AG08396 (cell line): ENCODE measurements around the gene TXNDC11.
"Not testable (repeated sequence)": the region's sequence is repeated elsewhere in the genome, so short reads cannot be mapped to it uniquely, and the experiment has no call there.

ENCODE experiments used
- DNase-seq: peaks from one replicate; pipeline ENCODE4 v3.0.0; 2012; ENCODE audit warnings: low spot score, mixed read lengths

The TXNDC11 gene, protein sequence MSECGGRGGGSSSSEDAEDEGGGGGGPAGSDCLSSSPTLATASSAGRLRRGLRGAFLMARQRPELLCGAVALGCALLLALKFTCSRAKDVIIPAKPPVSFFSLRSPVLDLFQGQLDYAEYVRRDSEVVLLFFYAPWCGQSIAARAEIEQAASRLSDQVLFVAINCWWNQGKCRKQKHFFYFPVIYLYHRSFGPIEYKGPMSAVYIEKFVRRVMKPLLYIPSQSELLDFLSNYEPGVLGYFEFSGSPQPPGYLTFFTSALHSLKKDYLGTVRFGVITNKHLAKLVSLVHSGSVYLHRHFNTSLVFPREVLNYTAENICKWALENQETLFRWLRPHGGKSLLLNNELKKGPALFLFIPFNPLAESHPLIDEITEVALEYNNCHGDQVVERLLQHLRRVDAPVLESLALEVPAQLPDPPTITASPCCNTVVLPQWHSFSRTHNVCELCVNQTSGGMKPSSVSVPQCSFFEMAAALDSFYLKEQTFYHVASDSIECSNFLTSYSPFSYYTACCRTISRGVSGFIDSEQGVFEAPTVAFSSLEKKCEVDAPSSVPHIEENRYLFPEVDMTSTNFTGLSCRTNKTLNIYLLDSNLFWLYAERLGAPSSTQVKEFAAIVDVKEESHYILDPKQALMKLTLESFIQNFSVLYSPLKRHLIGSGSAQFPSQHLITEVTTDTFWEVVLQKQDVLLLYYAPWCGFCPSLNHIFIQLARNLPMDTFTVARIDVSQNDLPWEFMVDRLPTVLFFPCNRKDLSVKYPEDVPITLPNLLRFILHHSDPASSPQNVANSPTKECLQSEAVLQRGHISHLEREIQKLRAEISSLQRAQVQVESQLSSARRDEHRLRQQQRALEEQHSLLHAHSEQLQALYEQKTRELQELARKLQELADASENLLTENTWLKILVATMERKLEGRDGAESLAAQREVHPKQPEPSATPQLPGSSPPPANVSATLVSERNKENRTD

DNA sequence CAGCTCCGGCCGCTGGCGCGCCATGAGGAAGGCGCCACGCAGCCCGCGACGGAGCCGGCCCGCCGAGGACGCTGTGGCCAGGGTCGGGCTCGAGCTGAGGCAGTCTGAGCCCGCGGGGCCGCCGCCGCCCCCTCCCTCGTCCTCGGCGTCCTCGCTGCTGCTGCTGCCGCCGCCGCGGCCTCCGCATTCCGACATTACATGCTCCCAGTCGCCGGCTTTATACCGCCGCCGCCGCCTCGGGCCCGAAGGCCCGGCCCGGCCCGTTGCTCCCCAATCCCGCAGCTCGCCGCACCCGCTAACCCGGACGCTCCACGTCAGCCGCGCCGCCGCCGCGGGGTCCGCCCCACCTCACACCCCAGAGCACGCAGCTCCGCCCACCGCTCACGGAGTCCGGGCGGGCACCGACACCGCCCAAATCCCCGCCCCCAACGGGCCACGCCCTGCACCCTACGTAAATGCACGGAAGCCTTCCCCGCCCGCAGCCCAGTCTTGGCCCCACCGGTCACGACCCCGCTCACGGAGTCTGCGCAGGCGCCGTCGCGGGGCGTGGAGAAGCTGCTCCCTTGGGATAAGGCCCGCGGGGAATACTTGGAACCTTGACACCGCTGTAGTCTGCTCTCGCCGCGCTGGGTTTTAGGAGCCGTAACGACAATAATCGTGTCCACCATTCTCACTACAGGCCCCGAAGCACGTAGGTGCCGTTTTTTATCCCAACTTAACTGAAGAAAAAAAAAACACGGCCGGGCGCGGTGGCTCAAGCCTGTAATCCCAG is at the start of gene TXNDC11:
TXNDC11 (minus strand) TSS at position 322 of the 772 bp plus-strand sequence; CDS start at position 195, 127 bp downstream.
- DNase-seq = peak; percentile 98

DNA sequence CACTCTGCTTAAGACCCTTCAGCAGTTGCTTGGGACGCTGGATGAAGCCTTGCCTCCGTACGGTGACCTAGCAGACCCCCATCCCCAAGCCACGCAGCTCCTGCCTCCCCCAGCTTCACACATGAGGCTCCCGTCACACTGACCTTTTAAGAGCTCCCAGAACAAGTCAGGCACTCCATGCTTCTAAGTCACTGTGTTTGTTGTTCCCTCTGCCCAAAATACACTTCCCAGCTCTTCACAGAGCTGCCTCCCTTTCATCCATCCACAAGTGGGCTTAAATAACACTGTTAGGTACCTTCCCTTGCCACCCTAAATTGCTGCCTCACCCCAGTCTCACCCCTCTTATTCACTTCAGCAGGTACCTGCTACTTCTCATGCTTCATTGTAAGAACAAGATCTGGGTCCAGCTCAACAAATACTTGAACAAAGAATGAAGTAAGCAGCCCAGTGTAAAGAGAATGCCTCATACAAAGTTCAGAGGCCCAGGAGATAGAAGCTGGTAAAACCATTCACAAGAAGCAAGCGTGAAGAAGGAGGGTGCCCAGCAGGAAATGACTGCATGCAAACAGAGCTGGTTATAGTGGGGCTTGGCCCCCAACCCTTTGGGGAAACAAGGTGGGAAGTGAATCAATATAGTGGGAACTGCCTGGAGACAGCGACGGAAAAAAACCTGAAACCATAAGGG is 48.6 kb upstream of the TXNDC11 start:
- DNase-seq = no peak

DNA sequence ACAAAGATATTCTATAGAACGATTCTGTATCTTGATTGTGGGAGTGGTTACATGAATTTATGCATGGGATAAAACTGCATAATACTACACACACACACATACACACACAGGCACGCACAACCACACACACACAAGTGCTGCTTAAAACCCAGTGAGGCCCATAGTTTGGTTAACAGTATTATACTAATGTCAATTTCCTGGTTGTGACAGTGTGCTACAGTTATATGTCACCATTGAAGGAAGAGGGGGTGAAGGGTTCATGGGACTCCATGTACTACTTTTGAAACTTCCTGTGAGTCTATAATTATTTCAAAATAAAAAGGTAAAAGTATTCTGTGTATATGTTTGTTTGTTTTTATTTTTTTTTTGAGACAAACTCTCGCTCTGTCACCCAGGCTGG is 46.3 kb upstream of the TXNDC11 start:
- DNase-seq = no peak

DNA sequence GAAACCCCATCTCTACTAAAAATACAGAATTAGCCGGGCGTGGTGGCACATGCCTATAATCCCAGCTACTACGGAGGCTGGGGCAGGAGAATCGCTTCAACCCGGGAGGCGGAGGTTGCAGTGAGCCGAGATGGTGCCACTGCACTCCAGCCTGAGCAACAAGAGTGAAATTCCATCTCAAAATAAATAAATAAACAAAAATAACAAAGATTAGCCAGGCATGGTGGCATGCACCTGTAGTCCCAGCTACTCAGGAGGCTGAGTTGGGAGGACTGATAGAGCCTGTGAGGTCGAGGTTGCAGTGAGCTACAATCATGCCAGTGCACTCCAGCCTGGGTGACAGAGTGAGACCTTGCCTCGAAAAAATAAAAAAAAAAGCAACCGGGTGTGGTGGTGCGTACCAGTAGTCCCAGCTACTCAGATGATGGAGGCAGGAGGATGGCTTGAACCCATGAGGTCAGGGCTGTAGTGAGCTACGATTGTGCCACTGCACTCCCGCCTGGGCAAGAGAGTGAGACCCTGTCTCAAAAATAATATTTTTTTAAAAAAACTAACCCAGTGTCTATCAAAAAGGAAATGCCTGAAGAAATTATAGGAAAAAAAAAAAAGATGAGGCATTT is 42.4 kb upstream of the TXNDC11 start:
- not testable (repeated sequence) for DNase-seq

DNA sequence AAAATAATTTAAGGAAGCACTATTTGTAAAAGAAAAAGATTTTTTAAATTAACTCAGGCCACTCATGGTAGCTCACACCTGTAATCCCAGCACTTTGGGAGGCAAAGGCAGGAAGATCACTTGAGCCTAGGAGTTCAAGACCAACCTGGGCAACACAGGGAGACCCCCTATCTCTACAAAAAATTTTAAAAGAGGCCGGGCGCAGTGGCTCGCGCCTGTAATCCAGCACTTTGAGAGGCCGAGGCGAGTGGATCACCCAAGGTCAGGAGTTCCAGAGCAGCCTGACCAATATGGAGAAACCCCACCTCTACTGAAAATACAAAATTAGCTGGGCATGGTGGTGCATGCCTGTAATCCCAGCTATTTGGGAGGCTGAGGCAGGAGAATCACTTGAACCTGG is 41.7 kb upstream of the TXNDC11 start:
- not testable (repeated sequence) for DNase-seq

DNA sequence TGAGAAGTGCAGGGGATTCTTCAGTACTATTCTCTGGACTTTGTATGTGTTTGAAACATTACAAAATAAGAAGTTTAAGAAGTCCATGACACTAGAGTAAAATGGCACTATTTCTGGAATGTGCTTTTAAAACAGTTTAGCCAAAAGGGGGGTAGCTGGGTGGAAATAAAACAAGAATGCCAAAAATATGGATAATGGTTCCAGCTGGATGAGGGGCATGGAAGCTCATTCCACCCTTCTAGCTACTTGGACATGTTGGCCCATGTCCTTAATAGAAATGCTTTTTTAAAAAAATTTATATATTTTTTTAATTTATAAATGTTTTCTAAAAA is 41.3 kb upstream of the TXNDC11 start:
- DNase-seq = no peak

DNA sequence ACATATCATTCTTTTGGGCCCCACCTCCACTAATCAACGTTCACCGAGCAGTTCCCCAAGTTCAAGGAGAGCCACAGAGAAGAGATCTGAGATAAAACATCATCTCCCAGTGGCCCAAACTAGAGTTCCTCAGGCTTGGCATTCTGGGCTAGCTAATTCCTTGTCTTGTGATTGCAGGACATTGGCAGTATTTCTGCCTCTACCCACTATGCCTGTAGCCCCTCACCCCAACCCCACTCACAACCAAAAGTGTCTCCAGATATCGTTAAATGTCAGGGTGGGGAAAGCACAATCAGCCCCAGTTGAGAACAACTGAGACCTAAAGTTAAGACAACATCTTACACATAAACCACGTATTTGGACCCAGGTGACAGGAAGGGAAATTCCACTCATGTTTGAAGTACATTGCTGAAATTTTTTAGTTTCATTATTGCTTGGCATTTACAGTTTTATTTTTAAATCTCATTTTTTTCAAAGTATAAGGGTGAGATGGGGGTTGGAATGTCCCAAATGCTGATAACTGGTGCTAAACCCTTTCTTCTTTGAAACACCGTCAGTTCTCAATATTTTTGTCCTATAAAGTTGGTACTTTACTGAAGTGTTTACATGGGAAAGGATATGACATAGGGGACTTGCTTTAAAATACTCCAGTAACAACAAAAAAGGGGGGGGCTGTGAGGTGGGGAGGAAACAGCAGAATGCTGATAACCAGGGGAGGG is 40.8 kb upstream of the TXNDC11 start:
- DNase-seq = no peak

DNA sequence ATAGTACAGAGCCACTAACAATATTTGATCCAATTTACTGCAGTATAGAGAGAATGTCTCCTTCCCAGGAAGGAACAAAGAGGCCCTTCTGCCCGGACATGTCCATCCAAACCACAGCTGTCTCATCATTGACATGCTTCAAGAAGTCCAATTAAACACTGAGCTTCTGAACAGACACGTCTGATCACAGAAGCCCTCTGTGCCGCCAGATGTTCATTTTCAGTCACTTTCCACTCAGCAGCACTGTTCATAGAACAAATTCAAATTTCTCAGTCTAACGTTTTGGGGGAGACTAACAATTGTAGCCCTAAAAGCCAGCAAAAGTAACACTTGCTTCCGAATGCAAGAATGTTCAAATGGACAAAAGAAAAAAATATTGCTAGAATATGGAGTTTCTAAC is 39.1 kb upstream of the TXNDC11 start:
- no peak for DNase-seq

DNA sequence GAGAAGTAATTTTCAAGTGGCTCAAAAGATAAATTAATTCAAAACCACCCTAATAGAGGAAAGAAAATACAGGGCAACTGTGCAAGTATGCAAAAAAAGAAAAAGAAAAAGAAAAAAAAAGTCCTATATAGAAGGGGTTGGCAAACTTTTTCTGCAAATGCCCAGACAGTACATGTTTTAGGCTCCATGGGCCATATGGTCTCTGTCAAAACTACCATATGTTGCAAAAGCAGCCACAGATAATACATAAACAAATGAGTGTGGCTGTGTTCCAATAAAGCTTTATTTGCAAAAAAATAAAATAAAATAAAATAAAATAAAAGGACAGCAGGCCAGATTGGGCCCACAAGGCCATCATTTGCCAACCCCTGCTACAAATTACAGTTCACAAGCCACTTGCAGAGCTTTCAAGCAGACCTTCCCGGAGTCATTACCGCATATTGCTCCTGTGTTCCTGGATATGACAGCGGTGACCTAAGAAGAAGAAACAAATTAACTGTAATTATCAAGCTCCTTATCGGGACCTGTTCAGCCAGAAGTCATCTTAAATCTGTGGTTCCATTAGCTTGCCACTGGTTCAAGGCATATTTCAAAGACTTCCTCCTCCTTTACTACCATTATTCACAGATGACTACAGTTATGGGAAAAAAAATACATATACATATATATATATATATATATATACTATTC is 38.5 kb upstream of the TXNDC11 start:
- no peak for DNase-seq

DNA sequence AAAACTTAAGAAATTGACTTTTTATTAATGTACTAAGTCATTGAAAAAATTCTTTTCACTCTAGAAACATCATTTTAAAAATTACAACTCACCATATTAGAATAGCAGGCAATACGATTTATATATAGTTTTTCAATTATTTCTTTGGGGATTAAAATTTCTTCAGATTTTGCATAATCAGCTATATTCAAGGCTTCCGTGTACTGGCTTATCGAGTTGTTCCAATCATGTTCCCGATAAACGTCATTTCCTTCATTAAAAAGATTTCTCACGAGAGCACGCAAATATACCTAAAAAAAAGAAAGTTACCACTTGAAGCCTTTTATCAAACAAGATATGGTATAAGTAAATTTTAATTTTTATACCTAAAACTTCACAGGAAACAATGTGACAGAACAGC is 36.4 kb upstream of the TXNDC11 start:
- DNase-seq = no peak

DNA sequence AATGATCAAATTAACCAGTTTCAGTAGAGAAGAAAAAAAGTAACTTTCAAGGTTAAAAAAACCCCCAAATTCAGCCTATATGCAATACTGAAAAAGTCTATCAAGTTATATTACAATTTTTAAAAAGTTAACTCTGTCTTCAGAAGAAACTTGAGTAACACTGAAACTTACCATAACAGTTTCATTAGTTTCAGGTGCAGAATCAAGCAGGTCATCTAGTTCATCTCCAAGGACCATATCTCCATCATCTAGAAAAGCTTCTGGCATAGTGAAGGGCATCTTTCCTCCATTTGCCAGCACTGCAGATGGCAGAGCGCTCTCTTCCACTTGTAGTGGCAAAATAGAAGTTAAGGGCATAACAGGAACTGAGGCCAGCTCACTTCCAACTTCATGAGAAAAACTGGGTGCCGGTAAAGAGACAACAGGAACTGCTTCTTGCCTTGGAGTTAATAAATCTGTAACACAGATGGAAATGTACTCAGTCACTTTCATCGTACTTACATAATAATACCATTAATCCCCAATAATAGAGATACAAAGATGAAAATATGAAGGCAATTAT is 31.5 kb upstream of the TXNDC11 start:
- DNase-seq = no peak

DNA sequence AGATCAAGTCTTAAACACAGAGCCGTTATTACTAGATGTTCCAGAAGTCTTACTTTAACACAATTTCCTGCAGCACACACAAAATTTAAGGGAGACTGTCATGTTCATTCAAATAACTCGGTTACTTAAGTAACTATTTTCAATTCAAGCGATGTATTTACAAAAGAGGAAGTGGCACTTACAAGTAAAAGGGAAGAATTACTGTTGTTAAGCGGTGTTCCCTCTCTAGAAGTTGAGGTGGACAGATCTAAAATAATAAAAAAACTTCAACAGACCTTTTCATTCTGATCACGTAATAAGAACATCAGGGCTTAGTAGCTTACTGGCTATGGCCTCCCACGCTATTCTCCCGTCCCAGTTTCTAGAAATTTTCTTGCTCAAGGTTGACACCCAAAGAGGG is 26.2 kb upstream of the TXNDC11 start:
- no peak for DNase-seq

DNA sequence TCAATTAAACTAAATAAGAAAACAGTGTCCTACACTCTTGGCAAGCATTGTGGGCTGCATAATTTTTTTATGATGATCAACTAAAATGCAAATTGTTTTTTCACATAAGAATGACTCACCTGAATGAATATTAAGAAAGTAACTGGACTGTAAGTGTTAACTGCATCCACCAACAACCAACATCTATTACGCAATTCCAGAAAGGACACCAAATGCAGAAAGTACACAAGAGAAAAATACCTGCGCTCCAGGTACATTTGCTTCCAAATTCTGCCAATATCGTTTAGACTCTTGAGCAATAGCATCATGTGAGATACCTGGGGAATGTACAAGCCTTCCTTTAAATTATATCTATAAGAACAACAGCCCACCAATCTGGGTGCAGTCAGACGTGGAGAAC is 19.8 kb upstream of the TXNDC11 start:
- DNase-seq = no peak

DNA sequence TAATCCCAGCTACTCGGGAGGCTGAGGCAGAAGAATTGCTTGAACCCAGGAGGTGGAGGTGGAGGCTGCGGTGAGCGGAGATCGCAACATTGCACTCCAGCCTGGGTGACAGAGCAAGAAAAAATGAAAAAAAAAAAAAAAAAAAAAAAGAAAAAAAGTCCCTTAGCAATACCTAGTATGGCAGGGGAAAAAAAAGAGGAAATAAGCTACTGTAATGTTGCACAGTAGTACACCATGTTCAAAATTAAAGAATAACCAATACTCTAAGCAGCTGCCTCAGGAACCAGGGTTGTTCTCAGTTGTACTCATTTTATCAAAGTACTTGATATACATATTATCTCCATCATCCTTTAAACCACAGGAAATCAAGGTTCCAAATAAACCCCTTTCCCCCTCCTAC is 17.3 kb upstream of the TXNDC11 start:
- no peak for DNase-seq

DNA sequence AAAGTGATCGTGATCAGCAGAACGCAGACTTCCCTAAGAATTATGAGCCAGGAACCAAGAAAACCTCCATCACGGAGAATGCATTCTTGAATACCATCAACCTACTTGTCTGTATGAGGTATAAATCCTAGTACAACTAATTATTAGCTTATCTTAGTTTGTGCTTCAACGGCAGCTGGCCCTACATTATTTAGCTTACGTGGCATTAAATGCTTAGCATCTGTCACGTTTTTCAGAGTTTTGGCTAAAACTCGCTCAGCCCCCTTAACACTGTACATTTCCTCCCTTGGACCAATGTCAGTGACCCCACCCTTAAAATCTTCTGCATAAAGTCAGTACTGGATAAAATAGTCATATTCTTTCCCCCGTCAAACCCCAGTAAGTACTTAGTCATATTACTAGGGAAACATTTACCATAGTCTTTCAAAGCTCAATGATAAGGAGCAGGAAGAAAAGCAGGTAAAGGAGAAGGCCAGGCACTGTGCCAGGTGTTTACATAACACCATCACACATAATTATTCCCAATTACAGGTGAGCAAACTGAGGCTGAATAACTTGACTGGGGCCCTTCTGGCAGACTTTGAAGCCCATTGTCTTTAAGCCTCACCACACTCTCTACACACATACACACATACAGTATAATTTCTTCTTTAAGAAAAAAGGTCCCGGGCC is 16.6 kb upstream of the TXNDC11 start:
- DNase-seq = no peak

DNA sequence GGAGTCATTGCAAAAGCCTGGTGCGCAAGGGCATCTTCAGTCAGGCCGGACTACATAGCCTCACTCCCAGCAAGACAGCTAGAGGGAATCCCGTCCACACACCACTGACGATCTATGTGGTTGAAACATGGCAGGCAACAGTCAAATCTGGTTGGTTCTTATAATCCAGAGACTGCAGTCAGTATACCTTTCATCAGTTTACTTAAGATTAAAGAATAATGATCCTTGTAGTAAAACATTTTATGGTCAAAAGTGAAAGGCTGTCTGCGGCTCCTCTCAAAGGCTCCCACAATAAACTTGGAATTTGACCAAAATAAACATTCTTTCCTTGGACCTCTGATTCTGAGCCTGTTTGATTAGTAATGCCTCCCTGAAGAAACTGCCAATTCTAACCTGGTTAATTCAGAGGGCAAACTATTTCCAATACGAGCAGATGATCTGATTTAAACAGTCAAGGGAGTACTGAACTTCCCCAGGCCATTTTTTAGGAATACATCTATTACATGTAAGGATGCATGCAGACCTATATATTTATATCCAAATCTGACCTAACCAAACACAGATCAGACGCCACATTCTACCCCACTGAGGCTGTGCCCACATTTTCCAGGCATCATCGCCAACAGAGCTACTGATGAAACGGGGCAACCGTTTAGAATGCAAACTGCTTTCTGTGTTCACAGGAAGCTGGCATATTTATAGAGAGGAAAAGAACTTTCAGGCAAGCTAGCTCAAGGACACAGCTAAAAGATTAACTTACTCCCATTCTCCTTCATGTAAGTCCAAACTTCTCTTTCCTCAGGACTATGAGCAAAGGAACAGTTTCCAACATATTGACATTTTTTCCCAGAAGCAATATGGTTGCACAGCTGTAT is 15.3 kb upstream of the TXNDC11 start:
- peak; percentile 31 for DNase-seq

DNA sequence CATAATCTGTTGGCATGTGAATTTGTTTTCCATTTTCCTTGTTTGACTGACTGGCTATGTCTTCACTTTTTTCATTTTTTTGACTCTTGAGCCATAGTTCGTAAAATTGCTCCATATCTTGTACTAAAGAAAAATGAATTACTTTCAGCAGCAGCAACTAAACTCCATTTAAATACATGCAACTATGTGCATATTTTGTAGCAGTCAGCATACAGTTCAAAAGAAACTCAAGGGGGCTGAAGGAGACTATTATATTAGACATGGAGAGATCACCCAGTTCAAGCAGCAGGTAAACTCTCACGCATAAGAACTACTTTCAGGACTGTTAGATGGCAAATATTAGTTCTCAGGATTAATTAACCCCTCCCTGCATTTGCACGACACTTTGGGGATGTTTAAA is 13.6 kb upstream of the TXNDC11 start:
- DNase-seq = no peak
